ENCODE results near the gene IFNA4.

IFNA4 gene

GRCh38 chr9:21154018-21154608 lies 33.3 kb downstream of the IFNA4 start:
- CTCF ChIA-PET, result interaction anchor here (0.6 to 1.6 kb wide), 21 partner anchors 9 to 1107 kb away, joined by 3 to 8 read pairs (median 3); no protein-coding TSS in a partner anchor
- Histone ChIP-seq H3K27ac (ENCODE audit: extremely low read depth, low read depth, low read length) (no peak overlapping the region), H3K9me3 (ENCODE audit: control insufficient read depth, insufficient read depth, low read depth, low read length) (no peaks in the 10 kb centered on the region), H3K4me1 (ENCODE audit: control insufficient read depth, insufficient read depth, low read length) (no peaks in the 10 kb centered on the region), H3K4me3 (ENCODE audit: low read depth, low read length) (no peak overlapping the region), H3K36me3 (ENCODE audit: control insufficient read depth in 2 of 2, insufficient read depth in 1 of 2, low read length in 2 of 2) (no peaks in the 10 kb centered on the region)
- POLR2A ChIA-PET, result no interaction called here
- TF ChIP-seq ZFHX2 (tag by site-specific recombination; conservative IDR thresholded peaks at IDR 0.05) (no peak), ZBTB17 (tag by site-specific recombination; IDR thresholded peaks at IDR 0.05) (0 out of 2 replicates have a peak, but pooled peaks have one; percentile 11), ZNF488 (tag by site-specific recombination; IDR thresholded peaks at IDR 0.05) (no peak), ZNF311 (tag by site-specific recombination; IDR thresholded peaks at IDR 0.05; ENCODE audit: borderline replicate concordance) (no peak), ZNF571 (tag by site-specific recombination; IDR thresholded peaks at IDR 0.05) (no peak), ZNF280C (tag by site-specific recombination; IDR thresholded peaks at IDR 0.05) (no peak), GLIS1 (tag by site-specific recombination; IDR thresholded peaks at IDR 0.05) (no peak), ZNF670 (tag by site-specific recombination; IDR thresholded peaks at IDR 0.05; ENCODE audit: low read depth) (no peak), ZNF280D (tag by site-specific recombination; IDR thresholded peaks at IDR 0.05) (no peak), ZNF585B (tag by site-specific recombination; IDR thresholded peaks at IDR 0.05) (no peak), ZNF404 (tag by site-specific recombination; IDR thresholded peaks at IDR 0.05) (no peak), ZNF837 (tag by site-specific recombination; IDR thresholded peaks at IDR 0.05) (no peak), GLIS2 (tag by site-specific recombination; IDR thresholded peaks at IDR 0.05) (no peak), CTCF (tag by site-specific recombination; IDR thresholded peaks at IDR 0.05) (peak; percentile 35; the same call in 1 of the 2 replicates), ZNF23 (tag by site-specific recombination; IDR thresholded peaks at IDR 0.05; ENCODE audit: borderline replicate concordance) (no peak), GLI4 (tag by site-specific recombination; IDR thresholded peaks at IDR 0.05) (no peak), ATF2 (tag by site-specific recombination; IDR thresholded peaks at IDR 0.05; ENCODE audit: low read depth) (0 out of 2 replicates have a peak, but pooled peaks have one; percentile 22), ZNF112 (tag by site-specific recombination; IDR thresholded peaks at IDR 0.05) (no peak), ZNF157 (tag by site-specific recombination; IDR thresholded peaks at IDR 0.05) (no peak), KLF8 (tag by site-specific recombination; IDR thresholded peaks at IDR 0.05) (no peak), ZNF692 (tag by site-specific recombination; IDR thresholded peaks at IDR 0.05) (no peak), ZFP3 (tag by site-specific recombination; IDR thresholded peaks at IDR 0.05; ENCODE audit: low read depth) (no peak), ZBTB21 (tag by site-specific recombination; IDR thresholded peaks at IDR 0.05) (no peak), ZNF423 (tag by site-specific recombination; IDR thresholded peaks at IDR 0.05) (no peak), ZNF654 (tag by site-specific recombination; IDR thresholded peaks at IDR 0.05; ENCODE audit: low read depth) (peak; percentile 50)
- TF ChIP-seq, protein P1, sequence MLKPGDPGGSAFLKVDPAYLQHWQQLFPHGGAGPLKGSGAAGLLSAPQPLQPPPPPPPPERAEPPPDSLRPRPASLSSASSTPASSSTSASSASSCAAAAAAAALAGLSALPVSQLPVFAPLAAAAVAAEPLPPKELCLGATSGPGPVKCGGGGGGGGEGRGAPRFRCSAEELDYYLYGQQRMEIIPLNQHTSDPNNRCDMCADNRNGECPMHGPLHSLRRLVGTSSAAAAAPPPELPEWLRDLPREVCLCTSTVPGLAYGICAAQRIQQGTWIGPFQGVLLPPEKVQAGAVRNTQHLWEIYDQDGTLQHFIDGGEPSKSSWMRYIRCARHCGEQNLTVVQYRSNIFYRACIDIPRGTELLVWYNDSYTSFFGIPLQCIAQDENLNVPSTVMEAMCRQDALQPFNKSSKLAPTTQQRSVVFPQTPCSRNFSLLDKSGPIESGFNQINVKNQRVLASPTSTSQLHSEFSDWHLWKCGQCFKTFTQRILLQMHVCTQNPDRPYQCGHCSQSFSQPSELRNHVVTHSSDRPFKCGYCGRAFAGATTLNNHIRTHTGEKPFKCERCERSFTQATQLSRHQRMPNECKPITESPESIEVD (tag by site-specific recombination; IDR thresholded peaks at IDR 0.05), result no peak

Measured in HEK293 (cell line).